DMS 273 (cell line): Measurements from ENCODE around the gene PACSIN2.
"Not testable (repeated sequence)": the region's sequence is repeated elsewhere in the genome, so short reads cannot be mapped to it uniquely, and the experiment has no call there.

Source experiments
- DNase-seq: peaks from one replicate; lab custom pipeline; 2025; ENCODE audit not compliant: unreplicated experiment; lab: John Stamatoyannopoulos, UW

Gene PACSIN2, protein sequence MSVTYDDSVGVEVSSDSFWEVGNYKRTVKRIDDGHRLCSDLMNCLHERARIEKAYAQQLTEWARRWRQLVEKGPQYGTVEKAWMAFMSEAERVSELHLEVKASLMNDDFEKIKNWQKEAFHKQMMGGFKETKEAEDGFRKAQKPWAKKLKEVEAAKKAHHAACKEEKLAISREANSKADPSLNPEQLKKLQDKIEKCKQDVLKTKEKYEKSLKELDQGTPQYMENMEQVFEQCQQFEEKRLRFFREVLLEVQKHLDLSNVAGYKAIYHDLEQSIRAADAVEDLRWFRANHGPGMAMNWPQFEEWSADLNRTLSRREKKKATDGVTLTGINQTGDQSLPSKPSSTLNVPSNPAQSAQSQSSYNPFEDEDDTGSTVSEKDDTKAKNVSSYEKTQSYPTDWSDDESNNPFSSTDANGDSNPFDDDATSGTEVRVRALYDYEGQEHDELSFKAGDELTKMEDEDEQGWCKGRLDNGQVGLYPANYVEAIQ

DNA sequence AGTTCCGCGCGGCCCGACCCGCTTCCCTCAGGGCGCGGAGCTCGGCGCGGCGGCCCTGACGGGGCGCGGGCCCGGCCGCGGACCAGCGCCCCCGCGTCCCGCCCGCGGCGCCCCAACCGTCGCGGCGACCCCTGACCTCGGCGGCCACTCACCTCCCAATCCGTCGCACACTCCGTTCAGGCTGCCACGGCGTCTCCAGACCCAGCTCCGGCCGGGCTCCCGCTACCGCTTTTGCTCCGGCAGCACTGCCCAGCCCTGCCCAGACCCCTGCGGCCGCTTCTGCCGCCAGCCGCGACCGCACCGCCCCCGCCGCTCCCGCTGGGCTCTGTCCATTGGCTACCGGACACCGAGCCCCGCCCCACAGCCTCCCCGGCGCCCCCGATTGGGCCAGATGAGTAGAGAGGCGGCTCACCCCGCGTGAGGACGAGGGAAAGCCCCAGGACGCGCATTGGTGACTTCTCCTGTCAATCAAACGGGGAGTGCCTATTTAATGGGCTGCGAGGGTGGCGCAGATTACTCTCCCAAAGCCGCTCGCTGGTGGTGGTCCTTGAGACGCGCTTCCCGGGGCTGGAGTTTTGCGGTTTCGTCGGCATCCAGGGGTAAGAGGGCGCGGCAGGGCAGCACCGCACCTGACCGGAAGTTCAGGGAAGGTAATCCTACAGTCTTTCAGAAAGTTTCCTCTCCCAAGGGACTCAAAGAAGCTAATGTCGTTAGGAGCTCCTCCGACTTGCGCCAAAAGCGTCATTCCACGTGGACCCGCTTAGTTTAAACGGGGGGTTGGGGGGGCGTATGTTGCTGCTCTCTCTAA, at the start of gene PACSIN2:
TSS of gene PACSIN2 (minus strand) at position 281 of the 808 bp plus-strand sequence. CDS start 103,069 bp downstream, outside the sequence.
- DNase-seq: peak; percentile 98

DNA sequence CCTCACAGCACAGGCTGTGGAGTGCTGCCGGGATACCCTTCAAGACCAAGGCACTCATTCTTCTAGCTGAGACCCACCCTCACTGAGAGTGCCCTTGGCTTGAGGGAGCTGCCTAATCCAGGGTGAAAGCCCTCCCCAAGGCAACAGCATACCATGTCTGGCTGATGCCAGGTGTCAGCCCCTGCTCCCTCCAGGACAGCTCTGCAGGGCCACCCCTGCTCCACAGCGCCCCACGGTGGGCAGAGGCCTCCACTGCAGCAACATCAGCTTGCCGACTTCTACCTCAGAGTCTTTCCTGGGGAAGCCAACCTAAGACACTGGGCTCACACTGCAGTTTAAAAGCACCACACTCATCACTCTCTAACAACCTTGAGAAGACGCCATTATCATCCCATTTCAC, 45.2 kb upstream of the PACSIN2 start:
- peak; percentile 55 for DNase-seq

DNA sequence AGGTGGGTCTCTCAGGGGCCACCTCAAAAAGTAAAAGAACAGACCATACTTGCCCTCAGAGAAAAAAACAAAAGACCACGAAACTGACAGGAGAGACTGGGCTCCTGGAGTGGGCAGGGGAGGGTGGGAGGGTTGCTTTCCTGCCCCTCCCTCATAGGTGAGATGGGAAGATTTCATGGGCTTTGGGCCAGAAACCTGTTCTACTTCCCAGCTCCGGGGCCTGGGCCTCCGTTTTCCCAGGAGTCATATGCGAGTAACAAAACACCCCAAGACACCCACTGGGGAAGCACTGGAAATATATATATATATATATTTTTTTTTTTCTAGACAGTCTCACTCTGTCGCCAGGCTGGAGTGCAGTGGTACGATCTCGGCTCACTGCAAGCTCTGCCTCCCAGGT, 42.7 kb upstream of the PACSIN2 start:
- DNase-seq: no peak

DNA sequence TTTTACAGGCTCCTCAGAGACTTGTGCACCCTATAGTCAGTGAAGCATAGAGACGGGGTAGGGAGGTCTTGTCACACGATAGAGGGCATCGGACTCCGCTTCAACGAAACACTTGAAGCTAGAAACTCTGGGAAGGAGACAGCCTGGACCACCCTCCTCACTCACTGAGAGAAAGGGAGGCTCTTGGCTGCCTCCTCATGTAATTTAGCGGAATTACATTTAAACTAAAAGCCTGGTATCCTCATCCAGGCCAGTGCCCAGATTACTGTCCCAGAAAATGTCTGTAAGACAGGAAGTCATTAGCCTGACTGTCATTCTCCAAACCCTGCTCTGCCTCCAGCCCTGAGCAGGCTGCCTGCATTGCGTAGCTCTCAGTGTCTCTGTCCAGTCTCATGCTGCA, 38.2 kb upstream of the PACSIN2 start:
- DNase-seq: peak; percentile 32

DNA sequence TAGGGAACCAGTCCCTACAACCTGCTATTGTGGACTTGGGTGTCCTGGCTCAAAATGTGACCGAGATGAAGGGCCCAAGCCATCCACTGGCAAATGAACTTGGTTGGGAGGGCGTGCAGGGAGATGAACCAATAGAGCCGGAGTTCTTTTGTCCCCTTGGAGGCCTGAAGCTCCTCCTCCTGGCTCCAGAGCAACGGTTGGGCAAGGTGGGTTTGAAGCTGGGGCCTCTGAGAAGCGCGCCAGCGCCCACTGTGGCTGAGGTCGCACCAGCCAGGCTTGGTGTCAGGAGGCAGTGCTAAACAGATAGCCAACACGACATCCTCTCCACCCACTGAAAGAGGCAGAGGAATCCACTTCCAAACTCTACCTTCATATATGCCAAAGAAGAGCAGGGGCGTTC, 36.0 kb upstream of the PACSIN2 start:
- DNase-seq: peak; percentile 18

DNA sequence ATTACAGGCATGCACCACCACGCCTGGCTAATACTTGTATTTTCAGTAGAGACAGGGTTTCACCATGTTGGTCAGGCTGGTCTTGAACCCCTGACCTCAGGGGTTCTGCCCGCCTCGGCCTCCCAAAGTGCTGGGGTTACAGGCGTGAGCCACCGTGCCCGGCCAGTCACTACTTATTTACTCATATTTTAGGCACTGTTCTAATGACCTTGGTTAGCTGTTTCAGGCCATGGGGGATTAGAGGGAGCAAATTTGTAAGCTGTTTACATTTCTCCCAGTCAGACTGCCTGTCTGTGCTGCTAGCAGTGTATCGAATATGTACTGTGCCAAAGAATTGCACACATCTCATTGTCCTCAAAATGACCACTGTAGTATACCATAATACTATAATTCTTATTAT, 32.7 kb upstream of the PACSIN2 start:
- no peak for DNase-seq

DNA sequence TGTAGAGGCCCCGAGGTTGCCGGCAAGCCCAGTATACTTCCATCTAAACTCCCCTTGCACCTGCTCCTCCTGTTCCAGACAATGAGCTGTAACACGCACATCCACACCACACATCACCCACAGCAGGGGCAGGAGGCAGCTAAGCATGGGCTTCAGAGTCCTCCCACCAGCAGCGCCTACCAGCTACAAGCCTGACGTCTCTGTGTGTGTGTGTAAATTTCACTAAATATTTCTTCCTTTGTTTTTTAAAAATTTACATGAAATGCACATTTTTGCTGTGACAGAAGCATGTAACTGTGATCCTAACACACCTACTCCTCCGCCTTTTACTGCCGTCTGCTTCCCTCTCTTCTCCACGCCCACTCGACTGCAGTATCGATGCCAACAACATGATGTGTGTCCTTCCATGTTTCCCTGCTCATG, 29.4 kb upstream of the PACSIN2 start:
- DNase-seq: no peak

DNA sequence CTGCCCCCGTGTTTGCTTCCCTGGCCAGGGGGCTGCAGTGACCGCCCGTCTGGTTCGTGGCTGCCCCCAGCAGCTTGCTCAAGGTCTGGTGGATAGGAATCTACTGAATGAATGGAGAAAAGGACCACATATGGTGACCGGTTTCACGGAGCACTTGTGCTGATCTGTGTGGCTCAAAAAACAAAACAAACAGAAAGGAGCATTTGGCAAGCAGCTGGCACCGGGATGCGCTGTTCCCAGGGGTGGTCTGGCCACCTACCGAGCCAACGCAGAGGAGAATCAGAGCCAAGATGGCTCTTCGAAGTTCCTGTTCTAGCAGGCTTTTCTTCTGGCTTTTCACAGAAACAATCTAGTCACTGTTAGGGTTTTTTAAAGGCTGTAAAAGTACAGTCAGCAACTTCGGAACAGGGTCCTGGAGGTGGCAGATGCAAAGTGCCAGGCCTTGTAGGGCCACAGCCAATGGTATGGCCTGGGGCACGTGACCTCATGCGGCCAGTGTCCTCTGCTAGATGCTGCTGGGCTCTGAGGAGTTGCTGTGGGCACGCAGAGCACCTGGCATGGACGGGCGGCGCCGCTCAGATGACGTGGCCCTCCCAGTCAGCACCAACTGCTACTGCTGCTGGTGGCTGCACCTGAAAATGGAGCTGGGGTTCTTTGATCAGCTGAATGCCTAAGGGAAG, 27.3 kb upstream of the PACSIN2 start:
- DNase-seq: peak; percentile 84

DNA sequence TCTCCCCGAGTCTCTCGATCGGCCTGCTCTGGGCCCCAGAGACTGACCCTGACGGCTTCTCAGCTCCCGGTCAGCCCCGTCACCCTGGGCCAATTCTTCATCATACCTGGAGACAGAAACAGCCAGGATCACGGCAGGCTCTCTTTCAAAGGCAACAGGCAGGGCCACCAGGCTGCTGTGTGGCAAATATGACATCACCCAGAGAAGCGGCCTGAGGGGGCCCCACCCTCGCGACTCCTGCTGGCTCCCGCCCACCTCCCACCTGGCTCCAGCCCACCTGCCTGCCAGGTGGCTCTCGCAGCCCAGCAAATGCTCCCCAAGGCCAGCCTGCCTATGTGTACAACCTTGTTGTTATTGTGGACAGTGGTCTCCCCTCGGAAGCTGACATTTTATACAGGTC, 24.9 kb upstream of the PACSIN2 start:
- no peak for DNase-seq

DNA sequence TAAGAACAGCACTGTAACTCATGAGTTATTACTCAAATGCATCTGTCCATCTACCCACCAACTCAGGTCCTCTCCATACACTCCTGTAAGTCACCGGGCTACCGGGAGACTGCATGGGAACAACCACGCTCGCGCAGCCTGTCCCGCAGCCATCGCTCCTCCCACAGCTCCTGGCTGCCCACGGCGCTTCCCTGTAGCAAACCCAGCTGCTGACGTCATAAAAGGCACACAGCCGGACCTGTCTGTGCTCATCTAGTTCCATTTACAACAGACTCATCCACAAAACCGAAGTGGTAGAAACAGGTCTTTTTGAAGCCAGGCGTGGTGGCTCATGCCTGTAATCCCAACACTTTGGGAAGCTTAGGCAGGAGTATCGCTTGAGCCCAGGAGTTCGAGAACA, 23.4 kb upstream of the PACSIN2 start:
- DNase-seq: no peak

DNA sequence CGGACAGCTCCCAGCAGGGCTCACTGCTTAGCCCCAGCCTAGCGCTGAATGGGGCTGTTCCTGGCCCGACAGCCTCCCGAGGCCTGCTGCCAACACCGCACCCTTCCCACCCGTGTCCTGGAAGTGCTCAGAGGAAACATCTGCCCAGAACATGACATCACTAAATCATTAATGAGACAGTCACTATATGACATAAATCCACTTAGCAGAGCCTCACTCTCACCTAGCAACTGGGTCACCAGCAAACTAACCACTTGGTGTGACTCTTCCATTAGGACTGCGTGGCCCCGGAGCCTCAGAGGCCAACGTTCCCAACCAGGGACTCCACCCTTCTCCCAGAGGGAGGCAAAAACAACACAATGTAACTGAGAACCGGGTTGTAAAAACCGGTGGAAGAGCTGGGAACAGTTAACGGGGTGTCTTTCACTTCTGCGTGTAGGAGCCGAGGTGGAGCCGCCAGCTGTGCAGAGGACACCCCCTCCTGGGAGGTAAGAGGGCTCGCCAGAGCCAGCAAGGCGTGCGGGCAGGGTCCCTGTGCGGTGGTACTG, 21.4 kb upstream of the PACSIN2 start:
- peak; percentile 27 for DNase-seq

DNA sequence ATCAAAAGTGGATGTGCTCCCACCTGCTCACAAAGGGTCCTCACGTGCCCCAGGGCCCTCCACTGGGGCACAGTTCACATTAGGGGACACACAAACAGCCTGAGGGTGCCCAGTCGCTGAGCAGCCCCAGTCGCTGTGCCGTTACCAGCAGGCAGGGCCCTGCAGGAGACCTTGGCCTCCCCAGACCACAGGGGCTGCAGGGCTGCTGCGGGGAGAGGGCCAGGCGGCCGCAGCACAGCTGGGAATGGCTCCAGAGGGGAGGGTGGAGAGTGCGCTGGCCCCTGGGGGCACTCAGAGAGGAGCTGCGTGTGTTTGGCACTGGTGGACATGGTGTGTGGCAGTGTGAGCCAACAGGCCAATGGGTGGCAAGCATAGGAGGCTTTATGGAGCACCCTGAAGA, 20.3 kb upstream of the PACSIN2 start:
- DNase-seq: no peak

DNA sequence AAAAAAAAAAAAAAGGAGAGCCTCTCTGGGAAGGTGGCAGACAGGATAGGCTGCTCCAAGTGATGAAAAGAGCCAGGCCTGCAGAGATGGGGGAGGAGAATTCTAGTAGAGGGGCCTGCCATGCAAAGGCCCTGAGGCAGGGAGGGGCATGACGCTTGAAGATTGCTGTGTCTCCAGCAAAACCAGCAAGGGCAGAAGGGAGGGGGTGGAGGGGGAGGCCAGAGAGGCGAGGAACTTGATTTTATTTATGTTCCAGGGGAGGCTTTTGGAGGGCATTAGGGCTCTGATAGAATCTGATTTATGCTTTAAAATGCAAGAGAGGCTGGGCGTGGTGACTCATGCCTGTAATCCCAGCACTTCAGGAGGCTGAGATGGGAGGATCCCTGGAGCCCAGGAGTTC, 16.7 kb upstream of the PACSIN2 start:
- DNase-seq: no peak

DNA sequence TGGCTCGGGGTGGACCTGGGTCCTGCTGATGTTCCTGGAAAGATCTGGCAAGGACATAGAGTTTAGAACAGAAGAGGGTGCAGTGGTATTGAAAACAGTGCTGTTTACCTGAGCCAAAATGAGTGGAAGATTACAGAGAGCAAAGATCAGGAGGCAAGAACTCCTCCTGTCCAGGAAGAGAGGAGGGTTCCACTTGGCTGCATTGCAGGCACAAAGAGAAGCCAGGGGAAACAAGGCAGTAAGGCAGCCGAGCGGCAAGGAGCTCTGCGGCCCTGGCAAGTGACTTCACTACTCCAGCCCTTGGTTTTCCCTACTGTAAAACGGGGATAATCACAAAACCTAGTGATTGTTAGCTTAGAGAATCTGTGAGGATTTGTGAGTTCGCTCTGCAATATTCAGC, 3.7 kb upstream of the PACSIN2 start:
- no peak for DNase-seq

DNA sequence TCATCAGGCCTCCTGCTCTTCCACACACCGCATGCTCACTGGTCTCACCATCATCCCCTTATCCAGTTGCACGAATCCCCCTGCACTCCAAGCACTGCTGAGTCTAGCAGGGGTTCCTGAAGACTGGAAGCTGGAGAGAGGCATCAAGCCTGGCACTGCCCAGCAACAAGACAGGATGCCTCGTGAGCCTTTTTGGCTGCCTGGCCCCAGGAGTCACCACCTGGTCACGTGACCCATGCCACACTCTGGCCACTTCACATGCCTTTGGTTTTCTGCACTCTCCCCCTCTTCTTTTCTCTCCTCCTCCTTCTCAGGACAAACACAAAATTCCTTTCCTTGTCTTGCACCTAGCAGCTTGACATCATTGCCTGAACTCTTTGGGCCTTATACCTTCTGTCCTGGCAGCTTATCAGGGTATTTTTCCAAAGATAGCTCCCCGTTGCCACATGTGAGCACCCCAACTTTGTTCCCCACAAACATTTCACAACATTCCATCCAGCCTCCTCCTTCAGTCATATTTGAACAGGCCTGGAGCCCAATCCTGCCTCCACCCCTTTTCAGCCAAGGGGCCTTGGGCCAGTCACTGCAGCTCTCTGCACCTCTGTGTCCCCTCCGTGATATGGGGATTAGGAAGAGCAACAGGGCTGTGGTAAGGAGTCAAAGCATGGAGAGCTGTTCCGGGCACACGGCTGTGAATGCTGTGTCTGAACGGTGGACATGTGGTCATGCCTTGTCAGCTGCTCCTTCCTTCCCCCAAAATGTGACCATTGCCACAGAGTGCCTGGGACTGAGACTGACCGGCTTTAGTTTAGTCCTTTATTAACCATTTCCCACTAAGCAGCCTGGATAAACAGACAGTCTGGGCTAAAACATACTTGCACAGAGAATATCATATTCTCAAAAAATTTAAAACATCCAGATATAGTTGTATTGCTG, 2.8 kb upstream of the PACSIN2 start:
- DNase-seq: no peak

DNA sequence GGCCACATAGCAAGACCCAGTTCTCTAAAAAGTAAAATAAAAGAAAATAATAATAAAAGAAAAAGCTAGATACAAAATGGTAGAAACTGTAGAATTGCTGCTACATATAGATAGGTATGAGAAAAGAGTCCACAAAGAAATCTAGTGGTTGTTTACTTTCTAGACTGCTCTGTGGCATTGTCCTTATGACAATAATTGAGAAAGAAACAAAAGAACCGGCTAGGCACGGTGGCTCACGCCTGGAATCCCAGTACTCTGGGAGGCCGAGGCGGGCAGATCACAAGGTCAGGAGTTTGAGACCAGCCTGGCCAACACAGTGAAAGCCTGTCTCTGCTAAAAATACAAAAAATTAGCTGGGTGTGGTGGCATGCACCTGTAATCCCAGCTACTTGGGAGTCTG, 1.2 kb upstream of the PACSIN2 start:
- DNase-seq: not testable (repeated sequence)

DNA sequence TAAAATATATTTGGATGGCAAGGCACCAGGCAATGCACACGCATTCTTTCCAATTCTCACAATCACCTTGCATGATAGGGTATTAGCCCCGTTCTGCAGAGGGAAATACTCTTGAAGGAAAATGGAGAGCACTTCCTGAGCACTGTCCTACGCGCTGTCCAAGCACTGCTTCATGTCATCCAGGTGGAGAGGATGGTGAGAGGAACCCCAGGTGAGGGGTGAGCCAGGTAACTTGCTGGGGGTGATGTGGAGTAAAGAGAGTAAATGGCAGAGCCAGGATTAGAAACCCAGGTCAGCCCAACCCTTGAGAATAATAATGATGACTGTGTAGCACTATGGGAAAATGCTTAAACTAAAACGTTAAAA, 711 bp upstream of the PACSIN2 start:
- no peak for DNase-seq

DNA sequence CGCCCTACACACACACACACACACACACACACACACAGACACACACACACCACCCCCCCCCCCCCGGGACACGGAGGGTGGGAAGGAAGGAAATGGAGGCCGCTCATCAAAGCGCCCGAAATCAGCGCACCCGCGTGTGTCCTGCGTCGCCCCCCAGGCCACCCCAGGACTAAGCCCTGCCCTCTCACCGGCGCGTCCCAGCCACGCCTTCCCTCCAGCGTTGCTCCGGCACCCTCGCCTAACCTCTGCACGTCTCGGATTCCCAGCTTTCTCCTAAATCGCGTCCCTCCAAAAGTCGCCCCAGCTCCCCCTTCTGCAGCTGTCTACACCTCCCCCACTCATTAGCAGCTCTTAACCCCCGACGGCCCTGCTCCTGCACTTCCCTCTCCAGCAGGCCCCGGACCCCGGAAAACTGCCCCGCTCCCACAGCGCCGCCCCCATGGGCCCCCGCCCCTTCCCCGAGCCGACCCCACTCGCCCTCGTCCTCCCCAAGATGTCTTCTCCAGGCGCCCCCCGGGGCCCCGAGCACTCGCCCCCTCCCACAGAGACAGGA, 557 bp downstream of the PACSIN2 start:
- DNase-seq: peak; percentile 63

DNA sequence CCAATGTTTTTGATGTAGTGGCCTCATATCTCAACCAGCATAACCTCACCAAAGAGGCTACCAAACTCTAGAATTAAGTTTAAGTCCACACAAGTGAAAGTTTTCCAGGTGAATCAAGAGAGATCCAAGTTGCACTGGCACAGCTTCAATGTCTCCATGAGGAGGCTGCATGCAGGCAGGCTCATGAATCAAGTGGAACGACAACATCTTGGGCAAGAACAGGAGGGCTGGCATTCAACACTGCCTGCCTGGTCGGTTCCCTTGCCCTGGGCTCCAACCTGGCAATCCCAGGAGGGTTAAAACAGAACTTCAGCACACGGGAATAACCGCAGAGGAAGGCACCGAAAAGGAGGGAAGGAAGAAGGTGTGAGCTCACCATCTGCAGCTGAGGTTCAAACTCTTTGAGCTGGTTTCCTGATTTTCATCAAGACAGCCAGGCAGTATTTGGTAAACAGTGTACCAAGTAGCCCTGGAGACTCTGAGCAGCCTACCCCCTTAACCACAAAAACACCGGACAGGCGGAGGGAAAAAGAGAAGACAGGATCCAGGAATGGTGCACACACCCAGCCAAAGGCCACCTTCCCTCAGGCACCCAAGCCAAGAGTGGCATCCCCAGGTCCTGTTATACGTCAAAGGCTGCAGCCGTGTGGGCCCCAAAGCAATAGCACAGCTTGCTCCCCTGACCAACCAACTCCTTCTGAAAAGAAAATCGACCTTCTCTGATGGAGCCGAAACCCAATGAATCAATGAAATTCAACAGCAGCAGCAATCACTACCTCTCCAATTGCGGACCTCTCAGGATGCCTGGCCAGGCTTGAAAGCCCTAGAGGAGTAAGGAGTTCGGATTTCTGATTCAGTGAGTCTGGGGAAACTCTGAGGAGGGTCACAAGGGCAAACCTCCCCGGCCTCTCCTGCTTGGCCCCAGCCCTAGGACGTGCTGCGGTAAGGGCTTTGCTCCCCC, 1.3 kb downstream of the PACSIN2 start:
- DNase-seq: no peak
